Prostate gland (tissue), 2 donors: ENCODE data around the gene EPB41L5.
"Not testable (repeated sequence)": the region's sequence is repeated elsewhere in the genome, so short reads cannot be mapped to it uniquely, and the experiment has no call there.

Experiments
- CTCF ChIP-seq, 4 experiments: fragments of 200-600 bp in 2 of 4; fragments of 450-650 bp in 2 of 4; sonication (generic) in 2 of 4; IDR thresholded peaks; 1 replicate in 3 of 4; 2 replicates in 1 of 4; pipeline ENCODE4 v1.5.1; 2016 to 2019; ENCODE audit warnings: antibody characterized with exemption in 4 of 4, mild to moderate bottlenecking in 2 of 4, moderate library complexity in 2 of 4
- POLR2A ChIP-seq: fragments of 450-650 bp; IDR thresholded peaks from one replicate; pipeline ENCODE4 v1.6.1; 2016; ENCODE audit warnings: antibody characterized with exemption, mild to moderate bottlenecking
- POLR2AphosphoS5 ChIP-seq: sonication (generic); formaldehyde crosslinking; IDR thresholded peaks from one replicate; pipeline ENCODE4 v1.6.1; 2017; ENCODE audit warnings: antibody characterized with exemption

GRCh38 chr2:120045775-120046174, 32.9 kb downstream of the EPB41L5 start:
- TF ChIP-seq POLR2A; CTCF (IDR thresholded peaks at IDR 0.05); POLR2AphosphoS5: not testable (repeated sequence)
